ENCODE data around the gene RAB30. TPM values are rescaled to one million over a fixed set of nuclear protein-coding genes. Genes with fewer than 3 reads are reported as not detected.

Gene RAB30
- total RNA-seq, 3 donors from 2014 or later: 20.3 to 26.6 (median 24.2) TPM

DNA sequence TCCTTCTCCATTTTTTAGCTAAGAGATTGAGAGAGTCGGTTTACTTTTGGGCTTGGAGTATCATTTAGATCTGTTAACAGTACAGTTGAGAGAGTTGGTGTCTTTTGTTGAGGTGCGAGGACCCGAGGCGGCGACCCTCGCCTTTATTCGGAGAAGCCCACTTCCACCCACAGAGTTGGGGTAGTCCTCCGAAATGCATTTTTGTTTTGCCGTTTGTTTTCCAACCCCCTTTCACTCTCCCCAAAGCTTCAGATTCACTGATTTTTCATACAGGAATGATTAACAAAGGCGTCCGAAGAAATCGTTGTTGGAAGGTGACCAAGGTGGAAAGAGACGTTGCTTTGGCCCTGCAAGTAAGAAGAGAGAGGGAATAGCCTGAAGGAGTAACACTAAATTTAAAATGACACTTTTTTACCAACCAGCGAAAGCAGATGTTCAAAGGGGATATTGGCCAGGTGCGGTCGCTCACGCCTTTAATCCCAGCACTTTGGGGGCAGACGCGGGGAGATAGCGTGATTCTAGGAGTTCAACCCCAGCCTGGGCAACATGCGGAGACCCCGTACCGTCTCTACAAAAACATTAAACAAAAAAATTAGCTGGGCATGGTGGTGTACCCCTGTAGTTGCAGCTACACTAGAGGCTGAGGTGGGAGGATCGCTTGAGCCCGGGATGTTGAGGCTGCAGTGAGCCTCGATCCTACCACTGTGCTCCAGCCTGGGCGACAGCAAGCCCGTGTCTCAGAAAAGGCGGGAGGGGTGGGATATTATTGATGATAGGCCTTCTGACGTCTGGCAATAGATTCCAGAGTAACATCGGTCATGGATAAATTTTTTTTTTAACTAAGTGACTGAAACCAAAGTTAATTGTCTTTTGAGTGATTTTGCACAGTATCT lies 899 bp upstream of the RAB30 start:
- H3K9me3 ChIP-seq: no peaks in the 10 kb centered on the region
- intact Hi-C loops (cut with DNase I; ENCODE audit: low total_unique reads): no loop called here
- no peak for TF ChIP-seq POLR2AphosphoS5 (IDR thresholded peaks at IDR 0.05)
- TF ChIP-seq, protein P1, sequence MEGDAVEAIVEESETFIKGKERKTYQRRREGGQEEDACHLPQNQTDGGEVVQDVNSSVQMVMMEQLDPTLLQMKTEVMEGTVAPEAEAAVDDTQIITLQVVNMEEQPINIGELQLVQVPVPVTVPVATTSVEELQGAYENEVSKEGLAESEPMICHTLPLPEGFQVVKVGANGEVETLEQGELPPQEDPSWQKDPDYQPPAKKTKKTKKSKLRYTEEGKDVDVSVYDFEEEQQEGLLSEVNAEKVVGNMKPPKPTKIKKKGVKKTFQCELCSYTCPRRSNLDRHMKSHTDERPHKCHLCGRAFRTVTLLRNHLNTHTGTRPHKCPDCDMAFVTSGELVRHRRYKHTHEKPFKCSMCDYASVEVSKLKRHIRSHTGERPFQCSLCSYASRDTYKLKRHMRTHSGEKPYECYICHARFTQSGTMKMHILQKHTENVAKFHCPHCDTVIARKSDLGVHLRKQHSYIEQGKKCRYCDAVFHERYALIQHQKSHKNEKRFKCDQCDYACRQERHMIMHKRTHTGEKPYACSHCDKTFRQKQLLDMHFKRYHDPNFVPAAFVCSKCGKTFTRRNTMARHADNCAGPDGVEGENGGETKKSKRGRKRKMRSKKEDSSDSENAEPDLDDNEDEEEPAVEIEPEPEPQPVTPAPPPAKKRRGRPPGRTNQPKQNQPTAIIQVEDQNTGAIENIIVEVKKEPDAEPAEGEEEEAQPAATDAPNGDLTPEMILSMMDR (IDR thresholded peaks at IDR 0.05): no peak
- TF ChIP-seq POLR2A (IDR thresholded peaks at IDR 0.05): no peak
- H3K36me3 ChIP-seq: no peaks in the 10 kb centered on the region
- H3K27me3 ChIP-seq: no peaks in the 10 kb centered on the region
- H3K4me1 ChIP-seq: peaks cover 0 to 3% of the 10 kb centered on the region in 2 donors
- peak overlapping the region; percentile 97 to 98 for H3K27ac ChIP-seq
- DNase-seq (ENCODE audit: low spot score in 2 of 2): no peak
- H3K4me3 ChIP-seq: peak overlapping the region; percentile 60 to 85 (median 78)

DNA sequence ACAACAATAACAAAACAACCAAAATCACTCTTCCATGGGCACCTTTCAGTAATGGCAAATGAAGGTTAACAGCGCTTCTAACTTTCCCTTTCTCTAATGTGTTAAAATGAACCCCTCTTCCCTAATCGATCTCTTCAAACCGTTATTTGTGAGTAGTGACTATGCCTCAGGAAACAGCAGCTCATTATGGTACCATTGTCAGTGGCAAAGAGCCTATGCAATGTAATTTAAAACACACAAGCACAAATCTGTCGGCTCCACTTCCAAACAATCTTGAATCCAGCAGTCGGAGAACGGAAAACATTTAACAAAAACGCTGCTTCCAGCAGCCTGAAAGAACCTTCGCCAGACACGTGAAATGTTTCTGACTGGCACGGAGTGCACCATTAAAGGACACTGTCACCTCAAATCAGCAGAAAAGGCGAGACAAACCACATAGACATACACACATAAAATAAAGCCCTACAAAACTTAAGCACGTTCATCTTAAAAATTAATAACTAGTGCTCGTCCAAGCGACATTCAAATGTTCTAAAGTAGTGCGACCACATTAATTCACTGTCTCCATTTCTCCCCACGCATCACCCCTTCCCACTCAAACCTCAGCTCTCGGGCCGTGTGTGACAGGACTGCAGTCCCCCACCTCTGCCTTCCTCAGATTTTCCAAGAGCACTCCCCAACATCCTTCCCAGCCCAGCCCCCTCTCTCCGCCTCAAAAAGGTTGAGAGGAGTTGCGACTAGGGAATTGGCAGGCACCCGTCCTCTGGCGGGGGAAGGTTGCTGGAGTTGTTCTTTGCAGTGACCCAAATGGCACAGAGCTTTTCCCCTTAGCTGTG lies 748 bp downstream of the RAB30 start:
- peak in 1 of 2 donors; percentile 57 for DNase-seq (ENCODE audit: low spot score in 2 of 2)
- Histone ChIP-seq H3K27me3 (no peaks in the 10 kb centered on the region), H3K36me3 (no peaks in the 10 kb centered on the region), H3K4me1 (peaks cover 0 to 3% of the 10 kb centered on the region in 2 donors), H3K27ac (peak overlapping the region; percentile 97 to 98), H3K4me3 (peak overlapping the region; percentile 60 to 85 (median 78)), H3K9me3 (no peaks in the 10 kb centered on the region)
- TF ChIP-seq POLR2A (IDR thresholded peaks at IDR 0.05): no peak
- TF ChIP-seq, protein P1 (IDR thresholded peaks at IDR 0.05): no peak
- no peak for TF ChIP-seq POLR2AphosphoS5 (IDR thresholded peaks at IDR 0.05)
- intact Hi-C loops (cut with DNase I; ENCODE audit: low total_unique reads): no loop called here

DNA sequence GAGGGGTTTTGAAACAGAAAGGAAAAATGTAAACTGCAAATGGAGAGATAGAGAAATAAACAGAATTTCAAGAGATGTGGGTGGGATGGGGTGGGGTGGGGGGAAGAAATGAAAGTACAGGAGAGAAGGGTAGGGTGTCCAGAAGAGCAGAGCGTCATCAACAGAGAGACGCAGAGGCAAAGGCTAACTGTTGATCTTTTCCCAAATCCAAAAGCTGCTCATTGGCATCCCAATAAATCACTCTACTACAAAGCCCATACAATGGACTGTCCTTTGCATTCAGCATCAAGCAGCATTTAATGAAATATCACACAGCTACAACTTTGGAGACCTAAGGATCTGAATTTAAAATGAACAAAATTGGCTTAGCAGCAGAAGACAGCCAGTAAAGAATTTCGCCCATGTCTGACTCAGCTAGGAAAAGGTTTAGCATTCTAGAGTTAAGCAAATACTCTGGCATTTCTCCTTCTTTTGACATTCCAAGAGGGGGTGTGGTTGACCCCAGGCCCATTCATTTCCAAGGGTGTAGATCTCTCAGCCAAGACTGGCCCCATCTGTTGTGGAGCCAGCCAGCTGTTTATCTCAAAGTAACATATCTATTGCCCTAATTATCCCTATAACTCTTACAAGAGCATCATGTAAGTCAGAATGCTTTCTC lies 1.5 kb downstream of the RAB30 start:
- Histone ChIP-seq H3K4me1 (peaks cover 0 to 3% of the 10 kb centered on the region in 2 donors), H3K27me3 (no peaks in the 10 kb centered on the region), H3K9me3 (no peaks in the 10 kb centered on the region), H3K36me3 (no peaks in the 10 kb centered on the region), H3K4me3 (peak overlapping the region; percentile 60 to 85 (median 78)), H3K27ac (peak overlapping the region; percentile 97 to 98)
- TF ChIP-seq POLR2AphosphoS5 (IDR thresholded peaks at IDR 0.05): no peak
- TF ChIP-seq, protein P1 (IDR thresholded peaks at IDR 0.05): no peak
- TF ChIP-seq POLR2A (IDR thresholded peaks at IDR 0.05): no peak
- DNase-seq (ENCODE audit: low spot score in 2 of 2): no peak
- intact Hi-C loops (cut with DNase I; ENCODE audit: low total_unique reads): no loop called here

DNA sequence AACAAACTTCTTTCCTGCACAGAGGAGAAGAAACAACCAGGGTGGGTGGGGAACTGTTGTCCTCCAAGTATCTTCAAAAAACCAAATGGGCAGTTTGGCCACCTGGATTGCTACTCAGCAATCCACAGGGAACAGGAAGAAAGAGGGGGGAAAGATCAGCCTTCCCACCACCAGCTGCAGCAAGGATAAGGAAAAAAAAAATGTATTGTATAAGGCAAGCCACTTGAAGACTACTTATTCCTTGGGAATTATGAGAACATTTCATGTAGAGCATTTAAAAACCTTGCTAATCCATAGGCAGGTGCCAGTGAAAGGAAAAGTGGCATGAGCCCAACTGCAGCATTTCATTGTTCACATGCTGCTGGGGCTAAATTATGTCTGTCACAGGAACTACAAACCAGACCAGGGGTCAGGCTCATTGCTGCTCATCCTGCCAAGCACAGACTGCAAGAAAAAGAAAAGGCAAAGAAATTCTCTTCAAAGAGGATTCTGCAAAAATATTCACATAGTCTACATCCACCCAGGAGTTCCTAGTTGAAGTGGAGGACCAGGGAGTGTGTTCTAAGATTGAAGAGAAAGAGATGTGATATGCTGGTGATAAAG lies 2.2 kb downstream of the RAB30 start:
- H3K4me3 ChIP-seq: peak overlapping the region; percentile 60 to 85 (median 78)
- DNase-seq (ENCODE audit: low spot score in 2 of 2): no peak
- H3K9me3 ChIP-seq: no peaks in the 10 kb centered on the region
- no peaks in the 10 kb centered on the region for H3K27me3 ChIP-seq
- peak overlapping the region in 1 of 2 donors; percentile 98 for H3K27ac ChIP-seq
- H3K36me3 ChIP-seq: no peaks in the 10 kb centered on the region
- TF ChIP-seq, protein P1 (IDR thresholded peaks at IDR 0.05): no peak
- no peak for TF ChIP-seq POLR2AphosphoS5 (IDR thresholded peaks at IDR 0.05)
- TF ChIP-seq POLR2A (IDR thresholded peaks at IDR 0.05): no peak
- intact Hi-C loops (cut with DNase I; ENCODE audit: low total_unique reads): no loop called here
- peaks cover 0 to 3% of the 10 kb centered on the region in 2 donors for H3K4me1 ChIP-seq
